Esophagus squamous epithelium (tissue), 4 donors: ENCODE data around the gene ZDHHC11B.
"Not testable (repeated sequence)": the region's sequence is repeated elsewhere in the genome, so short reads cannot be mapped to it uniquely, and the experiment has no call there.

Source experiments
- CTCF ChIP-seq, 6 experiments: fragments of 450-650 bp in 4 of 6; fragments of 200-600 bp in 2 of 6; sonication (generic) in 2 of 6; IDR thresholded peaks; one replicate each; pipeline ENCODE4 v1.5.1; 2016 to 2019; ENCODE audit warnings: antibody characterized with exemption in 6 of 6, mild to moderate bottlenecking in 4 of 6, moderate library complexity in 4 of 6
- POLR2A ChIP-seq, 4 donors: fragments of 450-650 bp; IDR thresholded peaks; one replicate each; pipeline ENCODE4 v1.6.1; 2017; ENCODE audit warnings: antibody characterized with exemption in 4 of 4, mild to moderate bottlenecking in 4 of 4, moderate library complexity in 3 of 4

- not testable (repeated sequence) for TF ChIP-seq POLR2A, CTCF (IDR thresholded peaks at IDR 0.05)
Measured at GRCh38 chr5:771087-771781, 13.3 kb downstream of the ZDHHC11B start.
